SK-N-MC (cell line): Measurements from ENCODE around the gene COPE.

Experiments used
- DNase-seq: peaks from one replicate; pipeline ENCODE4 v3.0.0-alpha.2; 2011; ENCODE audit warnings: low read depth, low spot score
- H3K27ac ChIP-seq: fragments of 200-600 bp; sonication (generic); 2 replicates; pipeline ENCODE4 v1.5.1; 2016; ENCODE audit warnings: mixed run types
- H3K36me3 ChIP-seq: fragments of 200-600 bp; sonication (generic); 2 replicates; pipeline ENCODE4 v1.6.1; 2017; ENCODE audit warnings: antibody characterized with exemption, low read length, mixed read lengths; ENCODE audit not compliant: insufficient read depth
- H3K4me3 ChIP-seq: fragments of 200-600 bp; sonication (generic); 2 replicates; pipeline ENCODE4 v1.5.1; 2016
- H3K9ac ChIP-seq: fragments of 200-600 bp; sonication (generic); 2 replicates; pipeline ENCODE4 v1.8.0; 2017; ENCODE audit warnings: mixed run types, mixed read lengths; ENCODE audit not compliant: insufficient read length
- H3K9me3 ChIP-seq: fragments of 200-600 bp; sonication (generic); 2 replicates; pipeline ENCODE4 v1.6.1; 2017; ENCODE audit warnings: low read depth, mild to moderate bottlenecking, antibody characterized with exemption, low read length, moderate library complexity, mixed read lengths
- EZH2 ChIP-seq: fragments of 200-600 bp; sonication (generic); IDR thresholded peaks from one replicate; pipeline ENCODE4 v1.6.1; 2017; ENCODE audit warnings: antibody characterized with exemption
- FOXP2 ChIP-seq: optimal IDR thresholded peaks from 2 replicates; pipeline ENCODE3; 2011; ENCODE audit warnings: mild to moderate bottlenecking, moderate library complexity; ENCODE audit not compliant: insufficient read depth; ENCODE audit errors: extremely low read length, control extremely low read depth
- POLR2AphosphoS5 ChIP-seq: IDR thresholded peaks from 2 replicates; pipeline ENCODE4 v1.6.1; 2012; ENCODE audit warnings: mild to moderate bottlenecking, low read depth, low read length, borderline replicate concordance

COPE gene

GRCh38 chr19:18951721-18952281 lies 32.6 kb upstream of the COPE start:
- H3K9ac ChIP-seq = no peak overlapping the region
- no peak overlapping the region for H3K27ac ChIP-seq
- DNase-seq = no peak
- TF ChIP-seq EZH2 = no peak
- no peak for TF ChIP-seq POLR2AphosphoS5
- TF ChIP-seq FOXP2 = no peak
- H3K36me3 ChIP-seq = no peaks in the 10 kb centered on the region
- no peaks in the 10 kb centered on the region for H3K9me3 ChIP-seq
- no peak overlapping the region for H3K4me3 ChIP-seq

- TF ChIP-seq FOXP2 = no peak
- TF ChIP-seq POLR2AphosphoS5 = no peak
- no peak for TF ChIP-seq EZH2
- Histone ChIP-seq H3K9ac (no peak overlapping the region), H3K4me3 (no peak overlapping the region), H3K36me3 (no peaks in the 10 kb centered on the region), H3K27ac (no peak overlapping the region), H3K9me3 (no peaks in the 10 kb centered on the region)
- DNase-seq = no peak
Observed at GRCh38 chr19:18949858-18950257, 30.7 kb upstream of the COPE start.

GRCh38 chr19:18948976-18949356 lies 29.8 kb upstream of the COPE start:
- Histone ChIP-seq H3K36me3 (no peaks in the 10 kb centered on the region), H3K4me3 (no peak overlapping the region), H3K9ac (no peak overlapping the region), H3K27ac (no peak overlapping the region), H3K9me3 (no peaks in the 10 kb centered on the region)
- no peak for DNase-seq
- TF ChIP-seq POLR2AphosphoS5 (no peak), FOXP2 (no peak), EZH2 (no peak)

- no peaks in the 10 kb centered on the region for H3K36me3 ChIP-seq
- no peaks in the 10 kb centered on the region for H3K9me3 ChIP-seq
- no peak overlapping the region for H3K27ac ChIP-seq
- TF ChIP-seq EZH2 = no peak
- H3K4me3 ChIP-seq = no peak overlapping the region
- no peak overlapping the region for H3K9ac ChIP-seq
- DNase-seq = no peak
Observed at GRCh38 chr19:18948075-18948975, 29.1 kb upstream of the COPE start.

GRCh38 chr19:18946918-18947317 lies 27.7 kb upstream of the COPE start:
- TF ChIP-seq FOXP2 (no peak), EZH2 (no peak), POLR2AphosphoS5 (no peak)
- no peaks in the 10 kb centered on the region for H3K9me3 ChIP-seq
- no peak overlapping the region for H3K9ac ChIP-seq
- no peaks in the 10 kb centered on the region for H3K36me3 ChIP-seq
- no peak overlapping the region for H3K27ac ChIP-seq
- no peak overlapping the region for H3K4me3 ChIP-seq
- DNase-seq = no peak

GRCh38 chr19:18946335-18946734 lies 27.1 kb upstream of the COPE start:
- H3K4me3 ChIP-seq = no peak overlapping the region
- H3K9ac ChIP-seq = no peak overlapping the region
- H3K27ac ChIP-seq = no peak overlapping the region
- H3K36me3 ChIP-seq = no peaks in the 10 kb centered on the region
- no peak for DNase-seq
- TF ChIP-seq POLR2AphosphoS5 (no peak), FOXP2 (no peak), EZH2 (no peak)
- no peaks in the 10 kb centered on the region for H3K9me3 ChIP-seq

GRCh38 chr19:18945297-18945696 lies 26.1 kb upstream of the COPE start:
- H3K27ac ChIP-seq = no peak overlapping the region

GRCh38 chr19:18943465-18943864 lies 24.3 kb upstream of the COPE start:
- H3K36me3 ChIP-seq = no peaks in the 10 kb centered on the region
- no peaks in the 10 kb centered on the region for H3K9me3 ChIP-seq
- TF ChIP-seq EZH2 = no peak
- TF ChIP-seq POLR2AphosphoS5 = no peak
- TF ChIP-seq FOXP2 = no peak
- H3K4me3 ChIP-seq = no peak overlapping the region
- no peak for DNase-seq
- H3K27ac ChIP-seq = no peak overlapping the region
- no peak overlapping the region for H3K9ac ChIP-seq

More at GRCh38 chr19:18945297-18945696, 26.1 kb upstream of the COPE start:
- H3K9me3 ChIP-seq = no peaks in the 10 kb centered on the region
- TF ChIP-seq POLR2AphosphoS5 (no peak), FOXP2 (no peak), EZH2 (no peak)
- no peak overlapping the region for H3K9ac ChIP-seq
- H3K4me3 ChIP-seq = no peak overlapping the region
- no peaks in the 10 kb centered on the region for H3K36me3 ChIP-seq
- no peak for DNase-seq

- TF ChIP-seq FOXP2 (no peak), EZH2 (no peak), POLR2AphosphoS5 (no peak)
- no peaks in the 10 kb centered on the region for H3K36me3 ChIP-seq
- H3K4me3 ChIP-seq = no peak overlapping the region
- no peak for DNase-seq
- H3K9ac ChIP-seq = no peak overlapping the region
- H3K9me3 ChIP-seq = no peaks in the 10 kb centered on the region
- no peak overlapping the region for H3K27ac ChIP-seq
Observed at GRCh38 chr19:18942692-18943091, 23.5 kb upstream of the COPE start.
